ENCODE measurements around the gene BASP1.

BASP1 gene

GRCh38 chr5:17217493-17218352 lies at the start of gene BASP1:
TSS of gene BASP1 (plus strand) at chr5:17217631. CDS start at chr5:17275217, 57,586 bp downstream.
- no peak for DNase-seq (ENCODE audit: low read depth)

GRCh38 chr5:17169507-17169906 lies 47.9 kb upstream of the BASP1 start:
- no peak for DNase-seq (ENCODE audit: low read depth)

GRCh38 chr5:17172791-17173190 lies 44.6 kb upstream of the BASP1 start:
- no peak for DNase-seq (ENCODE audit: low read depth)

GRCh38 chr5:17174965-17175364 lies 42.5 kb upstream of the BASP1 start:
- DNase-seq (ENCODE audit: low read depth) = no peak

GRCh38 chr5:17177501-17178372 lies 39.7 kb upstream of the BASP1 start:
- no peak for DNase-seq (ENCODE audit: low read depth)

- DNase-seq (ENCODE audit: low read depth) = no peak
These were observed 39.1 kb upstream of the BASP1 start for GRCh38 chr5:17178373-17178675.

- DNase-seq (ENCODE audit: low read depth) = no peak
These were observed 37.0 kb upstream of the BASP1 start for GRCh38 chr5:17180330-17180843.

- DNase-seq (ENCODE audit: low read depth) = peak; percentile 99
These were observed 36.3 kb upstream of the BASP1 start for GRCh38 chr5:17180864-17181723.

GRCh38 chr5:17182494-17182893 lies 34.9 kb upstream of the BASP1 start:
- DNase-seq (ENCODE audit: low read depth) = no peak

- no peak for DNase-seq (ENCODE audit: low read depth)
These were observed 34.5 kb upstream of the BASP1 start for GRCh38 chr5:17182981-17183380.

- DNase-seq (ENCODE audit: low read depth) = no peak
These were observed 33.6 kb upstream of the BASP1 start for GRCh38 chr5:17183831-17184230.

GRCh38 chr5:17184588-17184987 lies 32.8 kb upstream of the BASP1 start:
- no peak for DNase-seq (ENCODE audit: low read depth)

GRCh38 chr5:17185349-17185748 lies 32.1 kb upstream of the BASP1 start:
- DNase-seq (ENCODE audit: low read depth) = no peak

GRCh38 chr5:17185773-17186172 lies 31.7 kb upstream of the BASP1 start:
- DNase-seq (ENCODE audit: low read depth) = peak; percentile 82

GRCh38 chr5:17186256-17186655 lies 31.2 kb upstream of the BASP1 start:
- DNase-seq (ENCODE audit: low read depth) = no peak

GRCh38 chr5:17187011-17187785 lies 30.2 kb upstream of the BASP1 start:
- DNase-seq (ENCODE audit: low read depth) = peak; percentile 69

GRCh38 chr5:17187786-17188170 lies 29.7 kb upstream of the BASP1 start:
- no peak for DNase-seq (ENCODE audit: low read depth)

GRCh38 chr5:17189381-17190036 lies 27.9 kb upstream of the BASP1 start:
- DNase-seq (ENCODE audit: low read depth) = peak; percentile 68

GRCh38 chr5:17190242-17190778 lies 27.1 kb upstream of the BASP1 start:
- peak; percentile 74 for DNase-seq (ENCODE audit: low read depth)

GRCh38 chr5:17190799-17191391 lies 26.5 kb upstream of the BASP1 start:
- DNase-seq (ENCODE audit: low read depth) = no peak
